ENCODE measurements around the gene HDAC4. TPM values are rescaled to one million over a fixed set of nuclear protein-coding genes. Genes with fewer than 3 reads are reported as not detected.

Gene HDAC4
- total and polyA plus RNA-seq, 2 of the 4 experiments (the other 2 are of a cell fraction): 4.1 to 7.2 TPM

- POLR2A ChIA-PET (ENCODE audit: unreplicated experiment): no interaction called here
- ATAC-seq (ENCODE audit: low read depth): no peak
- TF ChIP-seq RFX5 (IDR thresholded peaks at IDR 0.05; ENCODE audit: low read depth, low read length) (no peak), SMC3 (IDR thresholded peaks at IDR 0.05; ENCODE audit: low read depth, low read length) (no peak), RCOR1 (IDR thresholded peaks at IDR 0.05; ENCODE audit: insufficient replicate concordance, low read length) (no peak), POLR2A (IDR thresholded peaks at IDR 0.05; ENCODE audit: low read depth, low read length) (no peak), RAD21 (IDR thresholded peaks at IDR 0.05; ENCODE audit: low read length) (no peak), FOS (IDR thresholded peaks at IDR 0.05; ENCODE audit: low read depth, low read length) (no peak), BHLHE40 (IDR thresholded peaks at IDR 0.05; ENCODE audit: low read depth, low read length) (no peak), ELK1 (IDR thresholded peaks at IDR 0.05; ENCODE audit: borderline replicate concordance, low read depth, low read length) (no peak), CHD1 (IDR thresholded peaks at IDR 0.05; ENCODE audit: low read depth, low read length) (no peak), CEBPB (IDR thresholded peaks at IDR 0.05; ENCODE audit: low read depth, low read length) (no peak), MAFK (IDR thresholded peaks at IDR 0.05; ENCODE audit: low read depth, low read length) (no peak), MAZ (IDR thresholded peaks at IDR 0.05; ENCODE audit: borderline replicate concordance, low read depth, low read length) (no peak), MXI1 (IDR thresholded peaks at IDR 0.05; ENCODE audit: borderline replicate concordance, low read depth, low read length) (no peak), USF2 (IDR thresholded peaks at IDR 0.05; ENCODE audit: low read depth, low read length) (no peak), NFE2L2 (IDR thresholded peaks at IDR 0.05; ENCODE audit: low read depth, low read length) (no peak)
Observed at GRCh38 chr2:239265681-239266433, 135.0 kb downstream of the HDAC4 start.

More at GRCh38 chr2:239265681-239266433, 135.0 kb downstream of the HDAC4 start:
- peak overlapping the region; percentile 91 for H2AK5ac ChIP-seq (ENCODE audit: low read depth, low read length)
- H3K23ac ChIP-seq (ENCODE audit: low read depth, low read length): no peak overlapping the region
- peak overlapping the region; percentile 90; the same call in 1 of the 2 replicates for H3K27ac ChIP-seq (ENCODE audit: insufficient read depth, low read length)
- H3K4me3 ChIP-seq (ENCODE audit: insufficient read depth, low read depth, low read length): no peak overlapping the region
- peak overlapping the region; percentile 85 for H2AK9ac ChIP-seq (replicated peaks; ENCODE audit: low read depth, low read length, poor library complexity)
- peaks cover 3% of the 10 kb centered on the region; the same call in 1 of the 2 replicates for H4K20me1 ChIP-seq (ENCODE audit: insufficient read depth, low read length)
- H2BK20ac ChIP-seq (ENCODE audit: low read depth, low read length): no peak overlapping the region
- no peaks in the 10 kb centered on the region for H3K36me3 ChIP-seq (ENCODE audit: control insufficient read depth, insufficient read depth, low read length)
- intact Hi-C loops (cut with micrococcal nuclease): no loop called here
- H4K91ac ChIP-seq (ENCODE audit: insufficient read depth, low read depth, low read length): peak overlapping the region; percentile 50
- peak overlapping the region; percentile 1; the same call in 1 of the 2 replicates for H4K5ac ChIP-seq (ENCODE audit: low read depth, low read length)
- peaks cover 45% of the 10 kb centered on the region for H3K4me1 ChIP-seq (ENCODE audit: control insufficient read depth, insufficient read depth, low read length)
- H3K56ac ChIP-seq (ENCODE audit: extremely low read depth, insufficient read depth, low read length): no peak overlapping the region
- H2BK5ac ChIP-seq (ENCODE audit: low read depth, low read length, poor library complexity, severe bottlenecking): peak overlapping the region; percentile 13
- H2AFZ ChIP-seq (replicated peaks; ENCODE audit: low read length, poor library complexity): no peak overlapping the region
- 92% methylated on average over 4 of the region's 14 CpGs; no CpG with 5 or more reads in 1 of the 2 experiments for WGBS, 2 experiments (ENCODE audit: extremely low coverage in 2 of 2, insufficient read length in 1 of 2)
- H3K4ac ChIP-seq (ENCODE audit: low read depth, low read length): peak overlapping the region; percentile 87
- H4K8ac ChIP-seq (ENCODE audit: low read depth in 2 of 2, low read length in 2 of 2): peak overlapping the region in 1 of 2 experiments; percentile 33; a peak in 1 of 4 replicates
- H3K9me3 ChIP-seq (ENCODE audit: control insufficient read depth, insufficient read depth, low read length): no peaks in the 10 kb centered on the region
- H3K9me1 ChIP-seq (ENCODE audit: insufficient read depth, low read length): peaks cover 37% of the 10 kb centered on the region
- H3K14ac ChIP-seq (replicated peaks; ENCODE audit: low read depth, low read length): no peak overlapping the region
- peaks cover 46 to 90% of the 10 kb centered on the region in 2 experiments for H3K79me1 ChIP-seq (ENCODE audit: low read depth in 1 of 2, low read length in 2 of 2)
- no peak for DNase-seq
- dilution Hi-C loops (cut with HindIII; ENCODE audit: low sequenced_read_pairs, unreplicated experiment): no loop called here
- H3K9ac ChIP-seq (ENCODE audit: low read depth, low read length): no peak overlapping the region
- CTCF ChIA-PET: no interaction called here
- no peak overlapping the region for H3K4me2 ChIP-seq (ENCODE audit: low read depth, low read length)
- in situ Hi-C loops (cut with MboI; ENCODE audit: low sequenced_read_pairs): no loop called here
- H3K18ac ChIP-seq (ENCODE audit: low read depth, low read length): no peak overlapping the region; the same call in 1 of the 2 replicates
- no TSS peak for BruUV-seq (replicated peaks)
- no peaks in the 10 kb centered on the region for H3K27me3 ChIP-seq (ENCODE audit: control insufficient read depth, insufficient read depth, low read length)
- peak overlapping the region; percentile 44 for H2BK120ac ChIP-seq (ENCODE audit: low read depth, low read length)
- no peak overlapping the region for H2BK15ac ChIP-seq (ENCODE audit: low read depth, low read length)

Measured in IMR-90 (cell line).